Tibial artery (tissue), 4 donors: ENCODE results near the gene FAM210B.
"Not testable (repeated sequence)": the region's sequence is repeated elsewhere in the genome, so short reads cannot be mapped to it uniquely, and the experiment has no call there.

Experiments
- DNase-seq, 2 donors: peaks; one replicate each; pipeline ENCODE4 v3.0.0-alpha.2; 2019
- H3K27ac ChIP-seq, 2 donors: fragments of 200-600 bp; sonication (generic) in 1 of 2; 1 replicate in 1 of 2; 2 replicates in 1 of 2; pipeline ENCODE4 v1.5.1; 2018 to 2019; ENCODE audit warnings: mild to moderate bottlenecking in 1 of 2
- H3K27me3 ChIP-seq, 2 donors: fragments of 200-600 bp; sonication (generic) in 1 of 2; one replicate each; pipeline versions ENCODE4 v1.5.1 to v1.6.0; 2016 to 2019
- H3K36me3 ChIP-seq, 3 donors: fragments of 200-600 bp; sonication (generic) in 2 of 3; one replicate each; pipeline ENCODE4 v1.5.1; 2016 to 2019; ENCODE audit warnings: mild to moderate bottlenecking in 2 of 3
- H3K4me1 ChIP-seq, 4 donors: fragments of 200-600 bp; sonication (generic) in 2 of 4; 1 replicate in 3 of 4; 2 replicates in 1 of 4; pipeline ENCODE4 v1.5.1; 2016 to 2019
- H3K4me3 ChIP-seq, 2 donors: fragments of 200-600 bp; sonication (generic) in 1 of 2; 1 replicate in 1 of 2; 2 replicates in 1 of 2; pipeline ENCODE4 v1.5.1; 2018 to 2019; ENCODE audit warnings: mild to moderate bottlenecking in 2 of 2
- H3K9me3 ChIP-seq, 3 donors: fragments of 200-600 bp; sonication (generic) in 1 of 3; one replicate each; pipeline ENCODE4 v1.5.1; 2016 to 2019
- CTCF ChIP-seq, 2 experiments: fragments of 200-600 bp in 1 of 2; fragments of 450-650 bp in 1 of 2; IDR thresholded peaks; one replicate each; pipeline ENCODE4 v1.5.1; 2017 to 2019; ENCODE audit warnings: antibody characterized with exemption in 2 of 2, mild to moderate bottlenecking in 1 of 2, moderate library complexity in 1 of 2
- intact Hi-C: fragments of 100-400 bp; cut with DNase I; formaldehyde crosslinking; loops from one replicate; pipeline ENCODE4 v1.15.0; 2023; ENCODE audit warnings: low total_unique reads

Gene FAM210B

GRCh38 chr20:56406910-56407309, 48.1 kb downstream of the FAM210B start:
- no peak overlapping the region for H3K27ac ChIP-seq
- H3K9me3 ChIP-seq = no peaks in the 10 kb centered on the region
- no peak for DNase-seq
- H3K4me1 ChIP-seq = no peaks in the 10 kb centered on the region
- intact Hi-C loops = no loop called here
- no peak overlapping the region for H3K4me3 ChIP-seq
- H3K36me3 ChIP-seq = peaks cover 56 to 72% (median 57%) of the 10 kb centered on the region in 3 donors
- no peak for TF ChIP-seq CTCF (IDR thresholded peaks at IDR 0.05)
- H3K27me3 ChIP-seq = no peaks in the 10 kb centered on the region

GRCh38 chr20:56409521-56409920, 50.7 kb downstream of the FAM210B start:
- DNase-seq = no peak
- H3K4me3 ChIP-seq = no peak overlapping the region
- intact Hi-C loops = no loop called here
- H3K9me3 ChIP-seq = no peaks in the 10 kb centered on the region
- no peaks in the 10 kb centered on the region for H3K4me1 ChIP-seq
- H3K27me3 ChIP-seq = no peaks in the 10 kb centered on the region
- TF ChIP-seq CTCF (IDR thresholded peaks at IDR 0.05) = no peak
- peaks cover 34 to 56% (median 37%) of the 10 kb centered on the region in 3 donors for H3K36me3 ChIP-seq
- no peak overlapping the region for H3K27ac ChIP-seq

GRCh38 chr20:56409956-56410355, 51.2 kb downstream of the FAM210B start:
- Histone ChIP-seq H3K27me3 (no peaks in the 10 kb centered on the region), H3K9me3 (no peaks in the 10 kb centered on the region), H3K36me3 (peaks cover 29 to 52% (median 33%) of the 10 kb centered on the region in 3 donors), H3K27ac (no peak overlapping the region), H3K4me1 (no peaks in the 10 kb centered on the region), H3K4me3 (no peak overlapping the region)
- intact Hi-C loops = no loop called here
- TF ChIP-seq CTCF (IDR thresholded peaks at IDR 0.05) = no peak
- DNase-seq = no peak

DNA sequence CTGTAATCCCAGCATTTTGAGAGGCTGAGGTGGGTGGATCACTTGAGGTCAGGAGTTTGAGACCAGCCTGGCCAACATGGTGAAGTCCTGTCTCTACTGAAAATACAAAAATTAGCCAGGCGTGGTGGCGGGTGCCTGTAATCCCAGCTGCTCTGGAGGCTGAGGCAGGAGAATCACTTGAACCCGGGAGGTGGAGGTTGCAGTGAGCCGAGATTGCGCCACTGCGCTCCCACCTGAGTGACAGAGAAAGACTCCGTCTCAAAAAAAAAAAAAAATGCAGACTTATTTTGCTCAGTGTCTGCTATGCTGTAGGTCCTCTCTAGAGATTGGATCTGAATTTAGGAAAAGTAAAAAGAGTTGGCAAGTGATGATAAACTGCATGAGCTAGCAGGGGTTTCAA, 52.5 kb downstream of the FAM210B start:
- H3K4me1 ChIP-seq, H3K4me3 ChIP-seq, DNase-seq, intact Hi-C loops, H3K9me3 ChIP-seq, H3K27me3 ChIP-seq, H3K27ac ChIP-seq: not testable (repeated sequence)
- peaks cover 17 to 38% (median 23%) of the 10 kb centered on the region in 3 donors for H3K36me3 ChIP-seq

DNA sequence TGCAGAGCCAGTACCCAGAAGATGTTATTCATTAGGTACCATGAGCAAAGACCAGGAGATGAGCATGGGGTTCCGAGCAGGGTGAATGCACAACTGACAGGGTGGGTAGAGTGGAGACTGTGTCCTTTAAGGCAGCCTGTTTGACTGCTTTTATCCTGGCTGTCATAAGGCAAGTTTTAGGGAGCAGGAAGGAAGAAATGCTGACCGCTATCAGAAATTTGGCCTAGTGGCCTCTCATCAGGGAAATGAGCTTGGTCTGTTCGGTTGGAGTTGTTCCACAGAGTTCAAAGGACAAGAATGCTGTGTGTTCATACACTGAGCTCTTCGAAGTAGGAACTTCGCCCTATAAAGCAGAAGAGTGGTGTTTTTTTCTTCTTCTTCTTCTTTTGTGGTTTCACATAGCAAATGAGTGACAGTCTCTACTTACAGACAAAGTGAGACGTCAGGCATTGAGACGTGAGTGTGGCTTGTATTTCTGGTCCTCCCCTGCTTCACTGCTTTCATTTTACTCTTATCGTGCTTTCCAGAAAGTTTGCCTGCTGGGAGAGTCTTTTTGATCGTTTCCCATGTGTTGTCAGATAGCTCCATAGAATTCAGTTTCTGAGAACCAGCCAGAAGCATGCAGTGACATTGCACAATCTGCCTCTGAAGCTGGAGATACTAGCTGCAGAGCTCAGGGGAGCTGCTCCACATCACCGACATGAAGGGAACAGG, 53.1 kb downstream of the FAM210B start, which contains the start of gene CASS4:
Gene CASS4, plus strand, starts transcription at position 502 of the 714 bp plus-strand sequence. Its CDS starts 199 bp downstream, at position 701.
- Histone ChIP-seq H3K36me3 (peaks cover 12 to 35% (median 17%) of the 10 kb centered on the region in 3 donors), H3K9me3 (no peaks in the 10 kb centered on the region), H3K4me3 (peak within 1 kb of the TSS; percentile 16 to 31), H3K27me3 (no peaks in the 10 kb centered on the region), H3K27ac (no peak within 1 kb of the TSS), H3K4me1 (no peaks in the 10 kb centered on the region)
- no peak for DNase-seq
- intact Hi-C loops = no loop called here
- TF ChIP-seq CTCF (IDR thresholded peaks at IDR 0.05) = no peak

GRCh38 chr20:56412473-56412790, 53.7 kb downstream of the FAM210B start:
- no peaks in the 10 kb centered on the region for H3K9me3 ChIP-seq
- no peaks in the 10 kb centered on the region for H3K27me3 ChIP-seq
- peak overlapping the region; percentile 16 to 31 for H3K4me3 ChIP-seq
- peaks cover 7 to 35% (median 12%) of the 10 kb centered on the region in 3 donors for H3K36me3 ChIP-seq
- intact Hi-C loops = no loop called here
- H3K27ac ChIP-seq = no peak overlapping the region
- H3K4me1 ChIP-seq = no peaks in the 10 kb centered on the region
- DNase-seq = no peak
- no peak for TF ChIP-seq CTCF (IDR thresholded peaks at IDR 0.05)
